ENCODE data around the gene TBCD.

DNA sequence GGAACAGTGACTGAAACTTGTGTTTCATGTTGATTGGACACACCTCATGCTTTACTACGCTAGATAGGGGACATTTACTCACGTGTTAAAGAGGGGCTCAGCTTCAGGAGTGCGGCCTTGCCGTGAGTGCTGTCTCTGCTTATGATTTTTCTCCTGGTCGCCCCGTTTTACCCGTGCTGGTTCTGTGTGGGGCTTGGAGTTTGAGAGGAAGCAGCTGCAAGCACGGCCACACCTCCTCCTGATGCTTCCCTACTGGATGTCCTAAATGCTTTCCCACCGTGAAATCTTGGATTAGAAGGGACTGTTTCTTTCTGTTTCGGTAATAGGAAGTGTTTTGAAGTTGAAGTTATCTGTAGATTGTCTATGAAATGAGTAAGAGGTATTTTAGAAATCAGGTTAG is 141.9 kb downstream of the TBCD start:
- TF ChIP-seq, protein P1, sequence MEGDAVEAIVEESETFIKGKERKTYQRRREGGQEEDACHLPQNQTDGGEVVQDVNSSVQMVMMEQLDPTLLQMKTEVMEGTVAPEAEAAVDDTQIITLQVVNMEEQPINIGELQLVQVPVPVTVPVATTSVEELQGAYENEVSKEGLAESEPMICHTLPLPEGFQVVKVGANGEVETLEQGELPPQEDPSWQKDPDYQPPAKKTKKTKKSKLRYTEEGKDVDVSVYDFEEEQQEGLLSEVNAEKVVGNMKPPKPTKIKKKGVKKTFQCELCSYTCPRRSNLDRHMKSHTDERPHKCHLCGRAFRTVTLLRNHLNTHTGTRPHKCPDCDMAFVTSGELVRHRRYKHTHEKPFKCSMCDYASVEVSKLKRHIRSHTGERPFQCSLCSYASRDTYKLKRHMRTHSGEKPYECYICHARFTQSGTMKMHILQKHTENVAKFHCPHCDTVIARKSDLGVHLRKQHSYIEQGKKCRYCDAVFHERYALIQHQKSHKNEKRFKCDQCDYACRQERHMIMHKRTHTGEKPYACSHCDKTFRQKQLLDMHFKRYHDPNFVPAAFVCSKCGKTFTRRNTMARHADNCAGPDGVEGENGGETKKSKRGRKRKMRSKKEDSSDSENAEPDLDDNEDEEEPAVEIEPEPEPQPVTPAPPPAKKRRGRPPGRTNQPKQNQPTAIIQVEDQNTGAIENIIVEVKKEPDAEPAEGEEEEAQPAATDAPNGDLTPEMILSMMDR (IDR thresholded peaks at IDR 0.05; ENCODE audit: low read depth, low read length): no peak
- TF ChIP-seq EZH2phosphoT487 (IDR thresholded peaks at IDR 0.05; ENCODE audit: low read depth): no peak

Measured in OCI-LY3 (cell line).